Stimulated activated CD4-positive, alpha-beta T cell treated with anti-CD3 and anti-CD28 coated beads, Interleukin-4, amount 100 ng/mL, for 48 hours (primary cell): Measurements from ENCODE around the gene STK11.

ENCODE experiments used
- DNase-seq, 2 donors: peaks; one replicate each; pipeline ENCODE4 v3.0.0-alpha.2; 2020; ENCODE audit warnings: low read depth in 2 of 2

Gene STK11

GRCh38 chr19:1225440-1226226, 20.1 kb downstream of the STK11 start:
- no peak for DNase-seq

DNA sequence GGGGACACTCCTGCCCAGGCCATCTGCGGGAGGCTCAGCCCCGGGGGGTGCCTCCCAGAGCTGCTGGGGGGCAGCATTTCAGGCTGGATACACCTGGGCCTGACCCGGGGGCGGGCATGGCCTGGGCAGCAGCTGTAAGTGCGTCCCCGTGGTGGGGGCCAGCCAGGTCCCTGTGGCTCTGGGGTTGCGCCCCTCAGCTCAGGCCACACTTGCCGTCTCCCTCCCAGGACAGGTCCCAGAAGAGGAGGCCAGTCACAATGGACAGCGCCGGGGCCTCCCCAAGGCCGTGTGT, 20.6 kb downstream of the STK11 start:
- DNase-seq = no peak

DNA sequence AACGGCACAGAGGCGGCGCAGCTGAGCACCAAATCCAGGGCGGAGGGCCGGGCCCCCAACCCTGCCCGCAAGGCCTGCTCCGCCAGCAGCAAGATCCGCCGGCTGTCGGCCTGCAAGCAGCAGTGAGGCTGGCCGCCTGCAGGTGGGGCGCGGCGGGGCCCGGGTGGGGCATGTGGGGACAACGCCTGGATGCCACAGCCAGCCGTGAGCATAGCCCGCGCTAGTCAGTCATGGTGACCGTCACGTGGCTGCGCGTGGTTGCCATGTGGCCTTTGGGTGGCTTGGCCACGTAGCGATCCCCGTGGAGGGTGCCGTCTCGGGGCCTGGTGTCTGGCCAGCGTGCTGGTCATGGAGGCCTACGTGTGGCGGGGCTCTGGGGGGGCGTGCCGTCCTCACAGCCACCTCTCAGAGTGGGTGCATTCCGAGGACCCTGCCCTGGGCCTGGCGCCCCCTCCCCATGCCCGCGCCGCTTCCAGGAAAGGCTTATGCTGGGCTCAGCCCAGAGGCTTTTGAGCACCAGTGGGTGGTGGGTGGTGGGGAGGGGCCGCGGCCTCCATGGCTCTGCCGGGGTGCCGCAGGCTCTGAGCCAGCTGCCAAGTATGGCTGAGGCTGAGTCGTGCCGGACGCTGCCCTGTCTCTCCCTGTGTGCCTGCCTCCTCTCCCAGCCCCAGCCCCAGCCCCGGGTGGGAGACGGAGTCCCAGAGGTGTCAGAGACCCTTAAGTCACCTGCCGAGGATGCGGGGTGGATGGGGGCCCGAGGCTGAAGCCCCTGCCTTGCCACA, 21.1 kb downstream of the STK11 start:
- no peak for DNase-seq

DNA sequence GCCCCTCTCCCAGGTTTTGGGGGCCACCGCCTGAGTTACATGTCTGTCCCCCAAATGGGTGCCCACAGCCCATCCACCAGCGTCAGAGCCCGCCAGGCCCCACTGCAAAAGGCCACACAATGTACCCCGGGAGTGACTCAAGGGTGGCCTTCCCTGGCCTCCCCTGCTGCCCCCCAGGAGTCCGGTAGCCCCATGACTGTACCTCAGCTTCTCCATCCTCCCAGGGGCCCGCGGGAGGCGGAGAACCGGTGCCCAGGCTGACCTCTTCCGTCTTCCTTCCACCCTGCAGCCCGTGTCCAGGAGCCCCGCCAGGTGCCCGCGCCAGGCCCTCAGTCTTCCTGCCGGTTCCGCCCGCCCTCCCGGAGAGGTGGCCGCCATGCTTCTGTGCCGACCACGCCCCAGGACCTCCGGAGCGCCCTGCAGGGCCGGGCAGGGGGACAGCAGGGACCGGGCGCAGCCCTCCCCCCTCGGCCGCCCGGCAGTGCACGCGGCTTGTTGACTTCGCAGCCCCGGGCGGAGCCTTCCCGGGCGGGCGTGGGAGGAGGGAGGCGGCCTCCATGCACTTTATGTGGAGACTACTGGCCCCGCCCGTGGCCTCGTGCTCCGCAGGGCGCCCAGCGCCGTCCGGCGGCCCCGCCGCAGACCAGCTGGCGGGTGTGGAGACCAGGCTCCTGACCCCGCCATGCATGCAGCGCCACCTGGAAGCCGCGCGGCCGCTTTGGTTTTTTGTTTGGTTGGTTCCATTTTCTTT, 21.9 kb downstream of the STK11 start:
- DNase-seq = no peak

GRCh38 chr19:1228161-1228957, 22.8 kb downstream of the STK11 start:
- DNase-seq = no peak

DNA sequence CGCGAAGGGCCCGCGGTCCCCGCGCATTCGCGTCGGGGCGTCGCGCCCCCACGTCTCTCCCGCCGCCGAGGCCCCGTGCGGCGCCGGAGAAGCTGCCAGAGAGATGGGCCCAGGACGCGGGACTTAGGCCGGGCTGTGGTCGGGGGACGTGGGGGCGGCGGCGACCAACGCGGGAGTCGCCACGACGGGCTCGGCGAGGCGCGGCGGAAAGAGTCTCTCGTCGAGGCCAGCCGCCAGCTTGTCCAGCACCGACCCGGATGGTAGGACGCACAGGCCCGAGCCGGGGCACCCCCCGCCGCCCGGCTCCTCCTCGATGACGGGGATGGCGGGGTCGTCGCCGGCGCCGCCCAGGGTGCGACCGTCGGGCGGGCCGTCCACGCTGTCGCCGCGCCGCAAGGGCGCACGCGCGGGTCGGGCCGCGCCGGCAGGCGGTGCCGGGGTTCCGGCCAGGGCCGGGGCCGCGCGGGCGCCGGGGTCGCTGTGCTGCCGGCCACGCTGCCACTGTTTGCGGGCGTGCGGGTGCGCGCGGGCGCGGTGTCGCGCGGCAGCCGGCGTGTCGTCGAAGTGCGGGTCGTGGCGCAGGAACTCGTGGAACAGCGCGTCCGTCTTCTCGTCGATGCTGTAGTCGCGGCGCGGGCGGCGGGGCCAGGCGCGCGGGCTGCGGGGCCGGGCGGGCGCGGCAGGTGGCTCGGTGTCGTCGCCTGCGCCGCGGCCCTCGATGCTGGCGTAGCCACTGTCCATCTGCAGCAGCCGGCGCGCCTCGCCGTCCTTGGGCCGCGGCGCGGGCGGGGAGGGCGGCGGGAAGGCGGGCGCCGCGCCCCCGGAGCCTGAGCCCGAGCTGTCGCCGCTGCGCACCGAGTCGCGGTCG, 23.7 kb downstream of the STK11 start:
- no peak for DNase-seq

- no peak for DNase-seq
Observed at GRCh38 chr19:1229924-1230782, 24.6 kb downstream of the STK11 start.

DNA sequence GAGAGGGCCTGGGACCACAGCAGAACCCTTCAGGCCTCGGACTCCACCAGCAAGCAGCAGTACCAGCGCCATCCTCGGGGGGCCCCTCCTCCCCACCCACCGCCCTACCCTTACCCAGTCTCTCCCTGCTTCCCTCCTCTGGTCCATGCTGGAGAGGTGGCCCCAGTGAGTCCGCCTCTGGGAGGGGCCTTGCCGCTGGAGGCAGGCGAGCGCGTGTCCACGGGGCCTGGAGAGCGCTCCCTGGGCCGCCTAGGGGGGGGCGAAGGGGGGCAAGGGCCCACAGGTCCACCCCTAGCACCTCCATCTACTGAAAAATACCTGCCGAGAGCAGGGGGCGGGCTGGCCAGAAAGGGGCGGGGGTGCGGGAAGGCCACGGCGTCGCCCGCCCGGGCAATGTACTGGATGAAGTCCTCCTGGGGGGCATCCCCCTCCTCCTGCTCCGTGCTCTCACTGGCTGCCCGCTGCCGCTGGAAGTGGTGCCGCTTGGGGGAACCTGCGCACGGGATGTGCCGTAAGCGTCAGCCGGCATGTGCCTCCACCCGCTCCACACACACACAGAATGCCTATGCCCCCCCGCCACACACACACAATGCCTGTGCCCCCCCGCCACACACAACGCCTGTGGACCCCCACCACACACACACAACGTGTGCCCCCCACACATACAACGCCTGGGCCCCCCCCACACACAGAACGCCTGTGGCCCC, 25.4 kb downstream of the STK11 start:
- DNase-seq = no peak

DNA sequence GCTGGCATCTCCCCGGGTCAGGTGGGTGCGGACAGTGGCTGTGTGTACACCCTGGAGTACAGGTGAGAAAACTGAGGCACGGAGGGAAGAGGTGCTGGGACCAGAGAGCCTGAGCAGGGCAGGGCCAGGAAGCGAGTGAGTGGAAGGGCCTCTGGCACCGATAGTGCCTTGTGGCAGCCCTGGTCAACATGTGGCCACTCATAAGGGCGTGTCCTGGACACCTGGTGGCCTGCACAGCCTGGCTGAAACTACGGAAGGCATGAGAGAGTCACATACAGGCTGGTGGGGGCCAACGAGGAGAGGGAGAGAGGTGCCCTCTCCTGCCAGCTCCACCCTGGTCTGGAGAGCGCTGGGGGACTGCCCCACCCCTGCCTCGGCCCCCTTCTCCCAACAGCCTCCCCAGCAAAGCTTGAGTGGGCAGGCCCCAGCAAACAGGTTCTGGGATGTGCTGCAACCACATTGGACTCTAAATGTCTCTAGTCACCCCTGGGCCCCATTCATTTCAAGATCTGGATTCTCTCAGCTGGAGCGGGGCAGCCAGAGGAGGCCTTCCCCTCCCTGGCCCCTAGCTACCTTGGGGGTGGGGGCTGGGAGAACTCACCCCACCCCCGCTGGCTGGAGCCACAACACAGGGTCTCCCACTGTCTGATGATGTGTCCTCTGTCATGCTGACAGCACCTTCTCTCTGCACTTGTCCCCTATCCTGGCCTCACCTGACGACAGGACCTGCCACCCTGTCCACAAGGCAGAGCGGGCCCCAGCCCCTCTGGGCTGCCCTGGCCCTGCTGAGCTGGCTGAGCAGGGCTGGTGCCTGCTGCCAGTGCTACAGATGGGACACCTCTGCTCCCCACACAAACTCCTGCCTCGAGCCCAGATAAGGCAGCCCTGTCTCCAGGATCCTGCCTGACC, 26.4 kb downstream of the STK11 start:
- DNase-seq = no peak

GRCh38 chr19:1232652-1233072, 27.1 kb downstream of the STK11 start:
- no peak for DNase-seq

GRCh38 chr19:1233115-1233667, 27.6 kb downstream of the STK11 start:
- DNase-seq = no peak

DNA sequence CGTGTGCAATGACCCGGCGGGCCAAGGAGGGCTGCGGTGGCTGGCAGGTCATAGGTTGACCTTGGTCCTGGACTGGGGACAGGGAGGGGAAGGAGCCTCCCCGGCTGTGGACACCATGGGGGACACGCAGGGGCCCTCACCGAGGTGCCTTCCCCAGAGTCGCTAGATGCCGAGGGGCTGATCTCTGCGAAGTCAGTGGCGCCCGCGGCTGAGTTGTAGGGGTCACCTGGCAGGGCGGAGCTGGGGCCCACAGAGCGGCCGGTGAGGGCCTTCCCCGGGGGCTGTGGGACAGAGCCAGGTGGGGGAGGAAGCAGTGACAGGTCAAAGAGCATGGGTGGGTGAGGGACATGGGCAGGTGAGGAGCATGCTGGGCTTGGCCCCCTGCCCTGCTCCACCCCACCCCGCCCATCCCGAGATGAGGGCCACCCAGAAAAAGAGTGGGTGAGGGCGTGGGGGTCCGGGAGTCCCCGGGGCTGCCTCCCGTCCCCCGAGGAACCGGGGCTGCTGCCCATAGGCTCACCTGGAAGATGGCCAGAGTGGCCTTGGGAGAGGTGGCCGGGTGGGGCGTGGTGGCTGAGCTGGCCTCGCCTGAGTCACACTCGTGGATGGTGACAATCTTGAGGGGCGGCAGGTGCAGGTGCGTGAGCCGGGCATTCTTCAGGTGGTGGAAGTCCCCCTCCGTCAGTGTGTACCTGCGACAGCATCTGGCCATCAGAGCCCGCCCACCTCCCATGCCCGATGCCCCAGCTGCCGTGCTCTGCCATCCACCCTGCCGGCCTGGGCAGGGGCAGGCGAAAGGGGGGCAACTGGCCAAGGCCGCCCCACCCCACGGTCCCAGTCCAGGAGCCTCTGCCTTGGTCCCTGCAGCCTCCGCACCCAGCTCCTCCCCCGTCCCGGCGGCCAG, 28.7 kb downstream of the STK11 start:
- DNase-seq = no peak

- no peak for DNase-seq
Observed at GRCh38 chr19:1234955-1235380, 29.4 kb downstream of the STK11 start.

- no peak for DNase-seq
Observed at GRCh38 chr19:1235625-1236538, 30.3 kb downstream of the STK11 start.

- no peak for DNase-seq
Observed at GRCh38 chr19:1236576-1236975, 31.0 kb downstream of the STK11 start.
